ENCODE measurements around the gene GSTP1. TPM values are rescaled to one million over a fixed set of nuclear protein-coding genes. Genes with fewer than 3 reads are reported as not detected.

GSTP1 gene
- total RNA-seq, 1 donor from 2014 or later = 262 TPM

DNA sequence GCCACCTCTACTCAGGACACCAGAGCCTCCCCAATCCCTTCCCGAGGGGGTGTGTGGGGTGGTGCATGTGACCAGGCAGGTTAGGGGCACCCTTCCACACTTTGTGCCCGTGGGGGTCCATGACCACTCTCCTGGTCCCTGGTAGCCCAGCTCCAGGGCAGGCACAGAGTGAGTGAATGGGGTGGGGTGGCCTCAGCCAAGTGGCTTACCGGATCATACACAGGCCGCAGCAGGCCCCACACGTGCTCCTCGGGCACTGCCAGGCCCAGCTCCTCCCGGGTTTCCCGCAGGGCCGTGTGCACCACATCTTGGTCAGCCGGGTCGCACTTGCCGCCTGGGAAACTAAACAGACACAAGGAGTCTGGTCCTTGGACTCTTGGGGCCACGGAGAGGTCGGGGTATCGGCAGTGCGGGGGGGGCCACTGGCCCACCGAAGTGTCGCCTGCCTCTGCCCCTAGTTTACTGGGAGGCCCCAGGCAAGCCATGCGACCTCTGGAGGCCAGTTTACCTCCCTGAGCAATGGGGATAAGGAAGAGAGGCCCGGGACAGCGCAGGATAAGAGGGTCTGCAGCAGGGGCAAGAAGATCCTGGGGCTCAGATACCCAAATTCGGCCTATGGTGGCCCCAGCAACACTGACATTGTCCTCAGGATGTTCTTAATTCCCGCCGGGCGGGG, 45.2 kb downstream of the GSTP1 start:
- intact Hi-C loops (cut with micrococcal nuclease) = loop anchor here (1.0 to 5.0 kb wide), 6 partner anchors 15 to 121 kb away; partner anchors contain the start of genes CDK2AP2, GSTP1 and NDUFV1

DNA sequence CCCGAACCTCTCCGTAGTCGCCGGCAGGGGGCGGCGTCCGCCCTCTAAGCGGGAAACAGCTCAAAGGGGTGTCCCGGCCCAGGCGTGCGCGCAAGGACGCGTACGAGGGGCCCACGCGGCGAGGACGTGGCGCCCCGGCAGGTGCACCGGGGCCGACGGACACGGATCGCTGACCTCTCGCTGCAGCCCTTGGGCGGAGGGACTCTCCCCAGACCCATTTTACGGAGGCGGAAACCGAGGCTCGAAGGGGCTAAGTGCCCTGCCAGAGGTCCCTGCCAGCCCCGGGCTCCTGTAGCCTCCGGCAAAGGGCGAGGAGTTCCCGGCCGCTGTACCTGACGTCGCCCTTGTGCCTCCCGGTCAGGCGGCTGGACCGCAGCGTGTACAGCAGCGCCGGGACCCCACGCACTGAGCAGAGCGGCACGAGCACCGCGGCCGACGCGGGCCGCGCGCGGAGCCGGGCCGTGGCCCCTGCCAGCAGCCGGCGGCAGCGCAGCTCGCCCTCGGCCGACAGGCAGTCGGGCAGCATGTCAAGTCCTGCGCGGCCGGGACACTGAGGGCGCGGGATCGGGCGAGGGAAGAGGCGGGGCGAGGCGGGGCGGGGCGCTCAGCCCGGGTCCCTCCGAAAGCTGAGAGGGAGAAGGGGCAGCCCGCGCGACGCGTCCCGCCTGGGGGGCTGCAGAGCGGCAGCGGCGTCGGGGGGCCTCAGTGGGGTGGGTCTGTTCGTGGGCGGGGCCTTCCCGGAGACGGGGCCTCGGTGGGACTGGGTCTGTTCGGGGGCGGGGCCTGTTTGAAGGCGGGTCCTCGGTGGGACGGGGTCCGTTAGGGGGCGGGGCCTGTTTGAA, 46.0 kb downstream of the GSTP1 start, which contains the start of gene NUDT8:
TSS of gene NUDT8 (minus strand) at position 552 of the 842 bp plus-strand sequence. CDS start at position 526, 26 bp downstream.
- intact Hi-C loops (cut with micrococcal nuclease) = loop anchor here (1.0 to 5.0 kb wide), 10 partner anchors 15 to 401 kb away; partner anchors contain the start of genes CDK2AP2, GSTP1, NDUFS8 and NDUFV1

DNA sequence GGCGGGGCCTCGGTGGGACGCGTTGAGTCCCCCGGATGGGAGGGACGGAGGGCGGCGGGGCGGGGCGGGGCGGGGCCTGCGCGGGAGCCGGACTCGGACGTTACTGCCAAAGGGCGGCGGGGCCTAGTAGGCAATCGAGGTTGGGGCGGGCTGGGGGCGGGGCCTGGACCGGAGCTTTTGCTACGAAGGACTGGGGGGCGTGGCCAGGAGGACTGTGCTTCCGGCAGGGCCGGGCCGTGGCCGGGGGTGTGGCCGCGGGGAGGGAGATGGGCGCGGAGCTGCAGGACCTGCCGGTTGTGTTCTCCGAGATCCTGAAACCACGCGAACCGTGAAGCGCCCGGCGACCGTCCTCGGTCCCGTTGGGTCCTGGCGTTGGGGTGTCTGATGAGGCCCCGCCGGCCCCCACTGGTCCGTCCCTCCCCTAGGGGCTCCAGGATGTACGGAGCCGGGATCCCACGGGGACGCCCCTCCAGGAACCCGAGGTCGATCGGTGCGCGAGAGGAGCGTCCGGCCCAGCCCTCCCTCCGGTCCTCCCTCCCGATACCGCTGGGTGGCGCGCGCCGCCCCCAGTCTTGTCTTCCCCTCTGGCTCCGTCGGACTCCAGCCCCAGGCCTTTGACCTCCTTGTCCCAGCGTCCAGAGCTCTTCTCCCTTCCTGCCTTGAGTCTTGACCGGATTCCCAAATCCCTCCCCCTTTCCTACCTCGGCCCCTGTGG, 46.8 kb downstream of the GSTP1 start:
- intact Hi-C loops (cut with micrococcal nuclease) = loop anchor here (1.0 kb wide), 4 partner anchors 175 to 400 kb away; partner anchors contain the start of genes NDUFS8 and POLD4

DNA sequence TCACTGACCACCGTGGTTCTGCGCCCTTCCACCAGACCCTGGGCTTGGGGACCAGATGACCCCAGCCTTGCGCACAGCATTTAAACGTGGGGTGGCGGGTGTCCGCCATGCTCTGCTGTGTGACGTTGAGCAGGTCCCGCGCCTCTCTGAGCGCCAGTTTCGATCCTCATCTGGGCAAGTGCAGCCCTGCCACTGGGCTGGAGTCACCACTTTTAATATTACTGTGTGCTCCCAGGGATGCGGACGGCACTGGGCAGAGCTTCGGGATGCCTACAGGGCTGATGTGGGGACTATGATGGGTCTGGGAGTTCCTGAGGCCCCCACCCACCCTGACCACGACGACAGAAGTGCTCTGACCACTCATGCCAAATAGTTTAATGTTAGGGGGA, 47.3 kb downstream of the GSTP1 start:
- intact Hi-C loops (cut with micrococcal nuclease) = loop anchor here (1.0 kb wide), 4 partner anchors 174 to 399 kb away; partner anchors contain the start of genes NDUFS8 and POLD4

DNA sequence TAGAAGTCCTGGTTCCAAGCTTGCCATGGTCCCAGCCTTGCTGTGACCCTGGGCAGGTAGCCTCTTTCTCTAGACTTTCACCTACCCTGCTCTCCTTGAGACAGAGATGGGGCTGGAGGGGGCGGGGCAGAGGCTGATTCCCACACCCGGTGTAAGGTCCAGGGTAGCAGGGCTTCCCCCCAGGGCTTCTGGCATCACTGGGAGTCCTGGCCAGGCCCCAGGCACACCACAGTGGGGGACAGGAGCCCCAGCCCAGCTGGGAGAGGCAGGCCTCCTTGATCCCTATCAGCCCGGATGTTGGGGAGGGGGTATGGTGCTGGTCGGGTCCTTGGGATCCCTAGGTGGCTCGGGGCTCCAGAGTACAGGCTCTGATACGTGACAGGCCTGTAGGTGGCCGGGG, 47.8 kb downstream of the GSTP1 start:
- intact Hi-C loops (cut with micrococcal nuclease) = no loop called here

DNA sequence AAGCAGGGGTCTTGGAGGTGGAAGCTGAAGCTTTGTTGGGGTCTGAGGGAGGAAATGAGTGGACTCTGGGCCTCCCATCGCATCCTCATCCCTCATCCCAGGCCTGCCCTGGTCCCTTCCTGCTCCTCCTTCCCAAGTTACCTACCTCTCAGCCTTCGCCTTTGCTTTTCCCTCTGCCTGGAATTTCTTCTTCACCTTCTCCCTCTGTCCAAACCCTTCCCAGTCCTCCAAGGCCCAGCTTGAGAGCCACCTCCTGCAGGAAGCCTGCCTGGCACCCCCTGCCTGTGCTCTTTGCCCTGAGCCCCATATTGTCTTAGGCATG, 48.2 kb downstream of the GSTP1 start:
- intact Hi-C loops (cut with micrococcal nuclease) = no loop called here

DNA sequence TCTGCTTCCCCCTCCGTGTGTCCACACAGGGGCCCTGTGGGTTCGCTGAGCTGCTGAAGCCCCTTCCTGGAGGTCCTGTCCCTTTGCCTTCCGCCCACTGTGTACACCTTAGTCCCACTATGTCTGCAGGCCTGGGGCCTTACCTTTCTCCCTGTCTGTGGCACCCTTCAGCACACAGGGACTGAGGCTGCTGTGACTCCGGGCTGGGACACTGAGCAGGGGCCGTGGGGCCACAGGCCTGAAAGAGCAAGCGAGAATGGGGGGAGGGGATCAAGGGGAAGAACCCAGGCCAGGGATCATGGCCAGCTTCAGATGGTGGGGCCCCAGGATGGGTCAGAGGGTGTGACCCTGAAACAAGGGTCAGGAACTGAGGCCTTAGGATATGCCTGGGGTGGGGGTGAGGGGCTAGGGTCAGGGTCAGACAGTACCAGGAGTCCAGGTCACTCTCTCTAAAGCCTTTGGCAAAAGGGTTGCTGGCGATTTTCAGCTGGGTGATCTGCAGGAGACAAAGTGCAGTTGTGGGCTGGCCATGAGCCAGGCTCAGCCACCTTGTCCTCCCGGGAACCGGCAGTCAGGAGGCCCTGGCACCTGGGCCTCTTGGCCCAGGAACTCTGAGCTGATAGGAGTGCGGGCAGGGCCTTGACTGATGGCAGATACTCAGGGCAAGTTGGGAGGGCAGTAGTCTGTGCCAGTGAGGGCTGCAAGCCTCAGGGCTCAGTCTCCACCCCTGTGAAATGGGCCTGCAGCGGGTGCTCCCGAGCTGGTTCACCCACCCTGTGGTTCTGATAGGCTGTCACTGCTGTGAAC, 48.8 kb downstream of the GSTP1 start:
- intact Hi-C loops (cut with micrococcal nuclease) = no loop called here

DNA sequence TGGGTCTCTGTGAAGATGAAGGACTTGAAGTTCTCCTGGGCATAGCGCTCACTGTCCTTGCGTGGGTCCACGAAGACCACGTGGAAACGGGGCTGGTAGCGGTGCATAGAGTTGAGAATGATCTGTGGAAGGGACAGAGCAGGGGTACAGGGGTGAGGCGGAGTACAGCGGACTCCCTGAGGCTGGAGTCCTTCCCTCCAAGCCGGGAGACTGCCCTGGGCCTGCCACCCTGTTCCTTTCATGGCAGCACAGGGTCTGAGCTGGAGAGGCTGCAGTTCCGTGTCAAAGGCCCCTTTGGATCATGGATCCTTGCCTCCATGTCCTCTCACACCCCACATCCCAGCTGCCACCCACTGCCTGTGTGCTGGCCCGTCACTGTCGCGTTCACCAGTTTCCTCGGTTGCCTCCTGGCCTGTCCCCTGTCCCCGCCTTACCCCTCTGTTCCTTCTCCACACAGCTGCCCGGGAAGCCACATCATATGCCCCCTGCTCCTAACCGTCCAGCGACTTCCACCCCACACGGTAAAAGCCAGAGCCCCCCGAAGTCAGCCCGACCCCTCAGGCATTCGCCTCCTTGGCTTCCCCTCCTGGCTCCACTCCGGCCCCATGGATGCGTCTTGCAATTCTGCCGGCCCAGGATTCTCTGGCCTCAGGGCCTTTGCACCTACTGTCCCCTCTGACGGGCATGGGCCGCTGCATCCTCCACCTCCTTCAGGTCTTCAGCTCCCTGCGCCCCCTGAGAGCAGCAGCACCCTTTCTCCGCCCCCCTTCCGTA, 49.6 kb downstream of the GSTP1 start:
- intact Hi-C loops (cut with micrococcal nuclease) = no loop called here

DNA sequence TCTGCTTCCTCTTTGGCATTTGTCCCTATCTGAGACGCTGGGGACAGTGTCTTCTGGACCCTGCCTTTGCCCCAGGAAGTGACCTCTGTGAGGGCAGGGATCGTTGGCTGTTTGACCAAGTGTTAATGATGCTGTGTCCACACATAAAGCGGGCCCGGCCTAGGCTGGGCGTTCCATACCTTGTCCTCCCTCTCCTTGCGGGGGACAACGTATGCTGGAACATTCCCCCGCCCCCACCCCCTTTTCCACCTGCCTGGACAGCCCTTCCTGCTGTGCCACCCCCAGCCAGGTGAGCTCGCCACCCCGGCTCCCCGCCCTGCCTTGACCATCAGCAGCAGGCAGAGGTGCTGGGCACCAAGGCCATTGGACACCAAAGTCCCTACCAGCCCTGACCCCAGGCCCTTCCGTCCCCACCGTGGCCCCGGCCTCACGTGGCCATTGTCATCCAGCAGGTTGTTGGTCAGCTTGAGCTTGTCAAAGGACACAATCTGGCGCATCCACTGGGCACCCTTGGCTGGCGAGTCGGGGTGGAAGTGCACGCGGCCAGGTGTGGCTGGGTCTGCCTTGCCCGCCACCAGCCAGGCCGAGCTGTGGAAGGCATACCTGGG, 50.2 kb downstream of the GSTP1 start:
- intact Hi-C loops (cut with micrococcal nuclease) = no loop called here

DNA sequence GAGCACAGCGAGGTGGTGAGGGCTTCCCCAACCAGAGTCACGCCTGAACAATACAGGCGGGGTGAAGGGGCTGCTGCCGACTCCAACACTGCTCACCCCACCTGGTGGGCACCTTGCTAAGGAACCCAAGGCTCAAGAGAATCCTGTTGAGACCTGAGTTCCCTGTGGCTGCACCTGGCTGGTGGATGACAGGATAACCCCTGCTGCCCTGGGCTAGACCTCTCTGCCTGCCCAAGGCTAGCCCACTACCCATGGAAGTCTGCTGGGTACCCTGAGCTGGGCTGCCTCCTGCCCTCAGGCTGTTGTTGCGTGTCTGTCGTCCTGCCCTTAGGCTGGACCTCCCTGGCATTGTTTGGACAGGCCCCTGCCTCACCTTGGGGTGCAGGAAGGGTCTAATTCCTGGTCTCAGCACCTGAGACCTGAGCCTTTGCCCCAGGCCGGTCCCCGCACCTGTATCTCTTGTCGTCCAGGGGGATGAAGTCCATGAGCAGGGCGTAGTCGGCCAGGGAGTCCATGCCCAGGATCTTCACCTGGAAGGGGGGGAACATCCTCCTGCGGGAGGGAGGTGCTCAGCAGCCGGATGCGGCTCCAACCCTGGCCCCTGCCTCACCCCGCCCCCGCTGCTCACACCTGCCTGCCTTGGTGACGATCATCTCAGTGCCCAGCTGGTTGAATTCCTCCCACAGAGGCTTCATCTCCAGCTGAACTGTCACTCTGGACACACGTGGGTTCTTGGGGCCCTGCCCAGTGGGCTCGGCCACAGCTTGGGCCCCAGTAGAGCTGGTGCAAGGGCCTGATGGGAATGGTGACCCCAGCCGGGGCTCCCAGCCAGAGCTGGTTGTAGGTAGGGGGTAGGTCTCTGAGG, 51.0 kb downstream of the GSTP1 start:
- intact Hi-C loops (cut with micrococcal nuclease) = no loop called here

DNA sequence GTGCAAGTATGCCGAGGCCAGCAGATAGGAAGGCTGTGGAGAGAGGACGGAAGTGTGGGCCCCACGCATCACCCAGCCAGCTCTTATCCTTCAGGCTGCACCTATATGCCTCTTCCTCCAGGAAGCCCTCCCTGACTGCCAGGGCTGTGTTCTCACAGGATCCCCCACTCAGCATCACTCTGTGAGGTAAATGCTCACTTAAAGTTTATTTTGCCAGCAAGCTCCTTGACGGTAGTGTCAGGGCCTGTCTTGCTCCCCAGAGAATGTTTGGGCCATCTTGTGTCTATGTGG, 51.6 kb downstream of the GSTP1 start:
- intact Hi-C loops (cut with micrococcal nuclease) = no loop called here

Other genes starting within 250 kb of the GSTP1 start
- gene POLD4, start 230.3 kb upstream of the GSTP1 start, total RNA-seq = 58.8 and 62.1 TPM in 2 replicates
- gene CLCF1, start 210.2 kb upstream of the GSTP1 start, total RNA-seq = 0.15 and 0.29 TPM in 2 replicates
- gene RAD9A, start 191.8 kb upstream of the GSTP1 start, total RNA-seq = 39.6 and 47.7 TPM in 2 replicates
- gene PPP1CA, start 182.0 kb upstream of the GSTP1 start, total RNA-seq = 347 and 352 TPM in 2 replicates
- gene TBC1D10C, start 179.7 kb upstream of the GSTP1 start, total RNA-seq = 312 and 319 TPM in 2 replicates
- gene CARNS1, start 168.1 kb upstream of the GSTP1 start, total RNA-seq = 0.47 and 0.66 TPM in 2 replicates
- gene RPS6KB2, start 155.3 kb upstream of the GSTP1 start, total RNA-seq = 63.7 and 69.5 TPM in 2 replicates
- 406 and 428 TPM in 2 replicates for gene PTPRCAP, start 146.1 kb upstream of the GSTP1 start, total RNA-seq
- 242 and 243 TPM in 2 replicates for gene CORO1B, start 140.3 kb upstream of the GSTP1 start, total RNA-seq
- not detected in 2 replicates for gene GPR152, start 131.1 kb upstream of the GSTP1 start, total RNA-seq
- gene CABP4, start 128.5 kb upstream of the GSTP1 start, total RNA-seq = 3.6 and 4.2 TPM in 2 replicates
- gene TMEM134, start 114.6 kb upstream of the GSTP1 start, total RNA-seq = 40.5 and 43.9 TPM in 2 replicates
- 149 and 163 TPM in 2 replicates for gene AIP, start 100.8 kb upstream of the GSTP1 start, total RNA-seq
- 118 and 119 TPM in 2 replicates for gene PITPNM1, start 78.4 kb upstream of the GSTP1 start, total RNA-seq
- 189 and 191 TPM in 2 replicates for gene CDK2AP2, start 75.7 kb upstream of the GSTP1 start, total RNA-seq
- gene CABP2, start 60.4 kb upstream of the GSTP1 start, total RNA-seq = not detected in 2 replicates
- gene NDUFV1, start 23.1 kb downstream of the GSTP1 start, total RNA-seq = 244 and 258 TPM in 2 replicates
- gene NUDT8, start 46.1 kb downstream of the GSTP1 start, total RNA-seq = 6.5 and 6.7 TPM in 2 replicates
- not detected in 2 replicates for gene TBX10, start 56.0 kb downstream of the GSTP1 start, total RNA-seq
- 0.37 TPM in 1 of 2 replicates, not detected in the other for gene ACY3, start 66.9 kb downstream of the GSTP1 start, total RNA-seq
- gene ALDH3B2, start 90.8 kb downstream of the GSTP1 start, total RNA-seq = not detected in 2 replicates